Glutamatergic neuron (in vitro differentiated cells): ENCODE data around the gene CAVIN3. TPM values are rescaled to one million over a fixed set of nuclear protein-coding genes. Genes with fewer than 3 reads are reported as not detected.

Source experiments
- DNase-seq: peaks from one replicate; pipeline ENCODE4 v3.0.0; 2022
- H3K27ac Mint-ChIP-seq: one replicate; pipeline ENCODE4 v1.8.0; 2020; ENCODE audit warnings: mild to moderate bottlenecking, mixed read lengths, inconsistent platforms; ENCODE audit not compliant: unreplicated experiment
- H3K27me3 Mint-ChIP-seq: one replicate; pipeline ENCODE4 v1.8.0; 2020; ENCODE audit warnings: mild to moderate bottlenecking, moderate library complexity, mixed read lengths, inconsistent platforms; ENCODE audit not compliant: unreplicated experiment
- H3K36me3 Mint-ChIP-seq: one replicate; pipeline ENCODE4 v1.8.0; 2020; ENCODE audit warnings: mild to moderate bottlenecking, mixed read lengths, inconsistent platforms; ENCODE audit not compliant: unreplicated experiment
- H3K4me1 Mint-ChIP-seq: one replicate; pipeline ENCODE4 v1.8.0; 2020; ENCODE audit warnings: mild to moderate bottlenecking, low read depth, mixed read lengths, inconsistent platforms; ENCODE audit not compliant: unreplicated experiment
- H3K4me3 Mint-ChIP-seq: one replicate; pipeline ENCODE4 v1.8.0; 2020; ENCODE audit warnings: mild to moderate bottlenecking, mixed read lengths, inconsistent platforms; ENCODE audit not compliant: unreplicated experiment
- H3K9me3 Mint-ChIP-seq: one replicate; pipeline ENCODE4 v1.8.0; 2020; ENCODE audit warnings: mild to moderate bottlenecking, moderate library complexity, mixed read lengths, inconsistent platforms; ENCODE audit not compliant: unreplicated experiment
- total RNA-seq: library from RNA; stranded (reverse); fragmentation: NEBNext Ultra II Directional; extraction: Animal tissue kit (Norgen Biotek cat#: 25700); gene quantifications from one replicate; pipeline ENCODE4 v1.2.1, GENCODE V29; 2021; ENCODE audit not compliant: unreplicated experiment
- TF ChIP-seq, protein P1 (sequence below): fragments of 200-600 bp; sonication (generic); IDR thresholded peaks from one replicate; pipeline ENCODE4 v1.5.0; 2021; ENCODE audit not compliant: partially characterized antibody, unreplicated experiment

Gene CAVIN3
- total RNA-seq, 1 donor from 2014 or later, result 5.9 TPM

DNA sequence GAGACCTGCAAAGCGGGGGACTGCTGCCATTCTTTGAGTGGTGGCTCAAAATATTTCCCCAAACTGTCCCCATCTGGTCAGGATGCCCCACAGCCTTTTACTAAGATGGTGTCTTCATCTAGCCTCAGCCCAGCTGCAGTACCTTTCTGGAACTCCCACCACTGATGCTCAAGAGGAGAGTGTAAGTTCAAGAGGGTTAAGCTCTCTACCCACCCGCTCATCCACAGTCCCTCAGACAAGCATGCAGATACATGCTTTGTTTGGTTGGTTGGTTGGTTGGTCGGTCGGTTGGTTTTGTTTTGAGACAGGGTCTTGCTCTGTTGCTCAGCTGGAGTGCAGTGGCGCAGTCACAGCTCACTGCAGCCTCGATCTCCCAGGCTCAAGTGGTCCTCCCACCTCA, 14.5 kb upstream of the CAVIN3 start:
- Mint-ChIP-seq H3K9me3 (no peaks in the 10 kb centered on the region), H3K4me3 (no peak overlapping the region), H3K27ac (no peak overlapping the region), H3K36me3 (no peaks in the 10 kb centered on the region), H3K27me3 (no peaks in the 10 kb centered on the region), H3K4me1 (no peaks in the 10 kb centered on the region)
- no peak for DNase-seq
- TF ChIP-seq, protein P1, sequence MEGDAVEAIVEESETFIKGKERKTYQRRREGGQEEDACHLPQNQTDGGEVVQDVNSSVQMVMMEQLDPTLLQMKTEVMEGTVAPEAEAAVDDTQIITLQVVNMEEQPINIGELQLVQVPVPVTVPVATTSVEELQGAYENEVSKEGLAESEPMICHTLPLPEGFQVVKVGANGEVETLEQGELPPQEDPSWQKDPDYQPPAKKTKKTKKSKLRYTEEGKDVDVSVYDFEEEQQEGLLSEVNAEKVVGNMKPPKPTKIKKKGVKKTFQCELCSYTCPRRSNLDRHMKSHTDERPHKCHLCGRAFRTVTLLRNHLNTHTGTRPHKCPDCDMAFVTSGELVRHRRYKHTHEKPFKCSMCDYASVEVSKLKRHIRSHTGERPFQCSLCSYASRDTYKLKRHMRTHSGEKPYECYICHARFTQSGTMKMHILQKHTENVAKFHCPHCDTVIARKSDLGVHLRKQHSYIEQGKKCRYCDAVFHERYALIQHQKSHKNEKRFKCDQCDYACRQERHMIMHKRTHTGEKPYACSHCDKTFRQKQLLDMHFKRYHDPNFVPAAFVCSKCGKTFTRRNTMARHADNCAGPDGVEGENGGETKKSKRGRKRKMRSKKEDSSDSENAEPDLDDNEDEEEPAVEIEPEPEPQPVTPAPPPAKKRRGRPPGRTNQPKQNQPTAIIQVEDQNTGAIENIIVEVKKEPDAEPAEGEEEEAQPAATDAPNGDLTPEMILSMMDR, result no peak

DNA sequence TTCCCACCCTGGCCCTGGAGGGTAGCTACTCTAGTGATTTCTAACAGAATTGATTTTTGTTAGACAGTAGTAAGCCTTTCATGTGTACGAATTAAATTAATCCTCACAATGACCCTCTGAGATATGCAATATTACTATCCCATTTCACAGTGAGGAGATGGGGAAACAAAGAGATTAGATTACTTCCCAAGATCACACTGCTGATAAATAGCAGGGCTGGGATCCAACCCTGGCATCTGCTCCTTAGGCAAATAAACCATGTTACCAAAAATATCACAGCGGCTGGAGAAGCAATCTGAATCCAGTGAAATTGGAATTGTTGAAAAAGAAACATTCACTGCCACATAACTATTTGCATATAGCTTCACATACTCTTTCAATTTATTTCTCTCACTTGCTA, 12.8 kb upstream of the CAVIN3 start:
- TF ChIP-seq, protein P1, result no peak
- Mint-ChIP-seq H3K27me3 (no peaks in the 10 kb centered on the region), H3K9me3 (no peaks in the 10 kb centered on the region), H3K27ac (no peak overlapping the region), H3K4me3 (no peak overlapping the region), H3K36me3 (no peaks in the 10 kb centered on the region), H3K4me1 (no peaks in the 10 kb centered on the region)
- DNase-seq, result no peak

DNA sequence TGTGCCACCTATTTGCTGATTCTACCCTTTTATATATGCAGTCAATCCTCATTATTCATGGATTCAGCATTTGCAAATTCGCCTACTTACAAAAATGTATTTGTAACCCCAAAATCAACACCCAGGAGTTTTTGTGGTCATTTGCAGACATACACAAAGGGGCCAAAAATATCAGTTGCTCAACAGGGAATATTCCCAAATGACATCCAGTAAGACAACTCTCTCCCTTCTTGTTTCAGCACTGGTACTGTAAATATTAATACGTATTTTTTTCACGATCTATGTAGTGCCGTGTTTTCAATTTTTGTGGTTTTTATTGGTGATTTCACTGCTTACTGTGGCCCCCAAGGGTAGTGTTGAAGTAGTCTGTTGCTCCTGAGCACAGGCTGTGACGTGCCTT, 11.8 kb upstream of the CAVIN3 start:
- Mint-ChIP-seq H3K27me3 (no peaks in the 10 kb centered on the region), H3K4me3 (no peak overlapping the region), H3K36me3 (no peaks in the 10 kb centered on the region), H3K27ac (no peak overlapping the region), H3K9me3 (no peaks in the 10 kb centered on the region), H3K4me1 (no peaks in the 10 kb centered on the region)
- DNase-seq, result no peak
- TF ChIP-seq, protein P1, result no peak

DNA sequence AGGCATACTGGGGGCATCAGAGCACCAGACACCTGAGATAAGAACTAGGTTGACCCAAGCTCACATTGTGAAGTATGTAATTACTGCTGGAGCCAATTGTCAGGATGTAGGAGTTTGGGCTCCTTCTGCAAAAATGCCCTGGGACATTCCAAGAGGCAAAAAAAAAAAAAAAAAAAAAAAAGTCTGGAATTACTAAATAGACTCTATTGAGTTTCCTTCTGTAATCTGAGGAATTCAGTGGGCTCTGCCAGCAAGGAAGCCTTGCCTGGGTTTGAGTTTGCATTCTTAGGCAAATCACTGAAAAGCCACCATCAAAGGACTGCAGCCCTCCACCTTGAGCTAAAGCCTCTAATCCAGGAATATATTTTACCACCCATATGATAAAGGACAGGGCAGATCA, 8.0 kb upstream of the CAVIN3 start:
- no peak for DNase-seq
- TF ChIP-seq, protein P1, result no peak
- Mint-ChIP-seq H3K27ac (no peak overlapping the region), H3K36me3 (no peaks in the 10 kb centered on the region), H3K4me1 (no peaks in the 10 kb centered on the region), H3K4me3 (no peak overlapping the region), H3K9me3 (no peaks in the 10 kb centered on the region), H3K27me3 (no peaks in the 10 kb centered on the region)

DNA sequence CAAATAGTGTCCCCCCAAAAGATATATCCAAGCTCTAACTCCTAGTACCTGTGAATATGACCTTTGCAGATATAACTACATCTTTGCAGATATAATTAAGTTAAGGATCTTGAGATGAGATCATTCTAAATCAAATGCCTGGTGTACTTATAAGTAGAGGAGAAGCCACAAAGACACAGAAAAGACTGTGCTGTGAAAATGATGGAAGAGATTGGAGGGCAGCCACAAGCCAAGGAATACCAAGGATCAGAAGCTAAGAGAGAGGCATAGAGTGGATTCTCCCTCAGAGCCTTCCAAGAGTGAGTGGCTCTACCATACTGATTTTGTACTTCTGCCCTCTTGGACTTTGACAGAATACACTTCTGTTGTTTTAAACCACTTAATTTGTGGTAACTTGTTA, 7.5 kb upstream of the CAVIN3 start:
- Mint-ChIP-seq H3K4me3 (no peak overlapping the region), H3K27ac (no peak overlapping the region)

More for the DNA sequence above, 7.5 kb upstream of the CAVIN3 start:
- H3K27me3 Mint-ChIP-seq, result no peaks in the 10 kb centered on the region
- no peaks in the 10 kb centered on the region for H3K36me3 Mint-ChIP-seq
- TF ChIP-seq, protein P1, result no peak
- no peaks in the 10 kb centered on the region for H3K4me1 Mint-ChIP-seq
- DNase-seq, result no peak
- no peaks in the 10 kb centered on the region for H3K9me3 Mint-ChIP-seq
